B cell (primary cell): Measurements from ENCODE around the gene MAPK1. TPM values are rescaled to one million over a fixed set of nuclear protein-coding genes. Genes with fewer than 3 reads are reported as not detected.

Experiments used
- ATAC-seq: fragments of 200-7000 bp; cut with Tn5 transposase; one replicate; pipeline ENCODE4 v1.10.0; 2021; ENCODE audit warnings: low read depth, mild to moderate bottlenecking, moderate number of reproducible peaks, moderate library complexity
- CTCF ChIA-PET: fragments of 350-600 bp; sonication (Branson Sonifier 250); formaldehyde crosslinking; loops from one replicate; lab custom pipeline; 2021; ENCODE audit warnings: antibody characterized with exemption, inconsistent platforms; lab: Charles Lee
- POLR2A ChIA-PET: fragments of 350-600 bp; sonication (Branson Sonifier 250); formaldehyde crosslinking; loops from one replicate; lab custom pipeline; 2021; ENCODE audit warnings: antibody characterized with exemption; lab: Charles Lee
- DNase-seq: peaks from one replicate; pipeline ENCODE4 v3.0.0; 2013
- H2AFZ ChIP-seq: 2 replicates; pipeline ENCODE4 v1.6.1; 2012; ENCODE audit warnings: mild to moderate bottlenecking, low read depth, low read length; ENCODE audit not compliant: insufficient read depth, poor library complexity, severe bottlenecking
- H3K27ac ChIP-seq, 2 donors: 1 replicate in 1 of 2; 2 replicates in 1 of 2; pipeline ENCODE4 v1.5.1; 2012 to 2013; ENCODE audit warnings: low read length in 2 of 2, mild to moderate bottlenecking in 2 of 2, moderate library complexity in 1 of 2
- H3K27me3 ChIP-seq, 4 experiments: fragments of 200-600 bp in 1 of 4; sonication (generic) in 1 of 4; replicated peaks in 1 of 4; 1 replicate in 2 of 4; 2 replicates in 2 of 4; pipeline versions ENCODE4 v1.6.1 to v1.7.0; 2013 to 2016; ENCODE audit warnings: low read length in 3 of 4, mild to moderate bottlenecking in 2 of 4, mixed read lengths in 1 of 4, moderate library complexity in 1 of 4; ENCODE audit not compliant: insufficient read depth in 4 of 4, control insufficient read depth in 3 of 4; ENCODE audit errors: control extremely low read depth in 1 of 4
- H3K36me3 ChIP-seq, 2 experiments: replicated peaks in 1 of 2; 1 replicate in 1 of 2; 2 replicates in 1 of 2; pipeline versions ENCODE4 v1.6.1 to v1.7.1; 2013; ENCODE audit warnings: low read length in 1 of 2; ENCODE audit not compliant: insufficient read depth in 2 of 2, control insufficient read depth in 1 of 2; ENCODE audit errors: control extremely low read depth in 1 of 2, extremely low read depth in 1 of 2
- H3K4me1 ChIP-seq, 2 donors: fragments of 200-600 bp in 1 of 2; sonication (generic) in 1 of 2; 1 replicate in 1 of 2; 2 replicates in 1 of 2; pipeline versions ENCODE4 v1.5.1 to v1.6.1; 2013 to 2017; ENCODE audit warnings: low read length in 2 of 2; ENCODE audit not compliant: control insufficient read depth in 2 of 2, insufficient read depth in 2 of 2
- H3K4me2 ChIP-seq: replicated peaks from 2 replicates; pipeline ENCODE3; 2012; ENCODE audit warnings: mild to moderate bottlenecking, low read depth, low read length; ENCODE audit not compliant: poor library complexity, severe bottlenecking
- H3K4me3 ChIP-seq, 5 experiments: fragments of 200-600 bp in 1 of 5; sonication (generic) in 1 of 5; 1 replicate in 3 of 5; 2 replicates in 2 of 5; pipeline versions ENCODE4 v1.5.1 to v1.7.0; 2011 to 2016; ENCODE audit warnings: low read length in 4 of 5, mild to moderate bottlenecking in 4 of 5, low read depth in 2 of 5, control low read depth in 1 of 5, moderate library complexity in 1 of 5; ENCODE audit not compliant: insufficient read depth in 1 of 5; ENCODE audit errors: control extremely low read depth in 1 of 5, extremely low read depth in 1 of 5
- H3K79me2 ChIP-seq: fragments of 200-600 bp; sonication (generic); one replicate; pipeline ENCODE4 v1.6.0; 2016; ENCODE audit warnings: low read length; ENCODE audit not compliant: control insufficient read depth, insufficient read depth
- H3K9ac ChIP-seq: fragments of 200-600 bp; sonication (generic); 2 replicates; pipeline ENCODE4 v1.6.1; 2017; ENCODE audit warnings: mild to moderate bottlenecking, low read length, moderate library complexity
- H3K9me3 ChIP-seq, 3 donors: one replicate each; pipeline versions ENCODE4 v1.6.1 to v1.7.1; 2013; ENCODE audit warnings: low read length in 2 of 3; ENCODE audit not compliant: control insufficient read depth in 2 of 3, insufficient read depth in 1 of 3; ENCODE audit errors: control extremely low read depth in 1 of 3
- H4K20me1 ChIP-seq: 2 replicates; pipeline ENCODE4 v1.6.0; 2012; ENCODE audit warnings: mild to moderate bottlenecking, low read length; ENCODE audit not compliant: insufficient read depth, control insufficient read depth, poor library complexity, severe bottlenecking
- H3K27ac Mint-ChIP-seq: one replicate; pipeline ENCODE4 v1.8.0; 2021; ENCODE audit warnings: mixed read lengths
- H3K27me3 Mint-ChIP-seq: one replicate; pipeline ENCODE4 v1.8.0; 2021; ENCODE audit warnings: mixed read lengths
- H3K4me1 Mint-ChIP-seq: one replicate; pipeline ENCODE4 v1.8.0; 2021; ENCODE audit warnings: mixed read lengths
- H3K4me3 Mint-ChIP-seq: one replicate; pipeline ENCODE4 v1.8.0; 2021; ENCODE audit warnings: mixed read lengths
- H3K9me3 Mint-ChIP-seq: one replicate; pipeline ENCODE4 v1.8.0; 2022; ENCODE audit warnings: mixed read lengths; ENCODE audit not compliant: insufficient read depth
- EZH2 ChIP-seq: IDR thresholded peaks from 2 replicates; pipeline ENCODE4 v1.6.1; 2012; ENCODE audit warnings: borderline replicate concordance, low read depth, mild to moderate bottlenecking, moderate library complexity, low read length; ENCODE audit not compliant: insufficient read depth, poor library complexity, severe bottlenecking
- WGBS: methylation state at CpG from one replicate; pipeline ENCODE4 v1.1.5; 2013; ENCODE audit warnings: missing lambda C conversion rate; ENCODE audit not compliant: insufficient coverage; 5-methylcytosine and 5-hydroxymethylcytosine counted together
- intact Hi-C: fragments of 100-400 bp; cut with micrococcal nuclease; formaldehyde crosslinking; loops from one replicate; pipeline ENCODE4 v1.10.0; 2022
- polyA plus RNA-seq: library from polyadenylated mRNA; depleted of rRNA; stranded (reverse); fragments of >200 nt; gene quantifications from 2 replicates; pipeline ENCODE4 v1.2.3, GENCODE V29; 2012
- total RNA-seq, 2 donors: library from RNA; stranded (reverse); fragments of 120-200 nt in 1 of 2; gene quantifications; 1 replicate in 1 of 2; 2 replicates in 1 of 2; pipeline versions ENCODE4 v1.2.3 to v1.2.4, GENCODE V29; 2013 to 2022
- TF ChIP-seq, protein P1 (sequence below): fragments of 200-600 bp; IDR thresholded peaks from one replicate; pipeline ENCODE4 v1.8.0; 2022; ENCODE audit warnings: antibody characterized with exemption, mild to moderate bottlenecking

MAPK1 gene
- total and polyA plus RNA-seq, 2 donors (not counting 1 experiment from before 2014, with no cell fraction given), result 24.0 to 155 TPM

DNA sequence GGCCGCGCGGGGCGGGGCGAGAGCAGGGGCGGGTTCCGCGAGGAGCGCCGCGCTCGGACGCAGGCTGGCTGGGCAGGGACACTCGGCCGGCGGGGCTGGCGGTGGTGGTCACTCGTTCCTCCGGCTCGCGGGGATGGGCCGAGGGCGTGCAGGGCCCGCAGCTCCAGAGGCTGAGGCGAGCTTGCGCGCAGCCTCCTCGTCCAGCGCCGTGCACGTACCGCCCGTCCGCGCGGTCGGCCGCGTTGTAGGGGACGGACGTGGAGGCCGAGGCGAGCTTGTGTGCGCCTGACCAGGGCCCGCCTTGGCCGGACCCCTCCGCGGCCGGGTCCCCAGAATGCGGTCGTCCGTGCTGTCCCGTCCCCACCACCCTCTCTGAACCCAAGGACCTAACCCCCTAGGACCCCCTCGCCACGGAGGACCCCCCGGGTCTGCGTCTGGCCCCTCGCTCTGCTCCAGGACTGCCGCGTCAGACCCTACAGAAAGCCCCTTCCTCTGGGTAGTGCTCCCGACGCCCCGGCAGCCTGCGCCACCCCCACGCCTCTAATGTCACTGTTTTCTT lies 131.3 kb downstream of the MAPK1 start:
- Histone ChIP-seq H3K36me3 (peaks cover 0 to 2% of the 10 kb centered on the region in 2 experiments), H3K9ac (peak overlapping the region; percentile 66), H3K9me3 (no peaks in the 10 kb centered on the region), H3K4me1 (peaks cover 20 to 41% of the 10 kb centered on the region in 2 donors), H3K27ac (no peak overlapping the region), H3K27me3 (no peaks in the 10 kb centered on the region), H3K79me2 (peaks cover 35% of the 10 kb centered on the region), H3K4me3 (peak overlapping the region in 4 of 5 experiments; percentile 35 to 64 (median 62)), H3K4me2 (peak overlapping the region; percentile 89), H4K20me1 (peaks cover 8% of the 10 kb centered on the region), H2AFZ (peak overlapping the region; percentile 82)
- no peak overlapping the region for H3K27ac Mint-ChIP-seq
- TF ChIP-seq, protein P1, sequence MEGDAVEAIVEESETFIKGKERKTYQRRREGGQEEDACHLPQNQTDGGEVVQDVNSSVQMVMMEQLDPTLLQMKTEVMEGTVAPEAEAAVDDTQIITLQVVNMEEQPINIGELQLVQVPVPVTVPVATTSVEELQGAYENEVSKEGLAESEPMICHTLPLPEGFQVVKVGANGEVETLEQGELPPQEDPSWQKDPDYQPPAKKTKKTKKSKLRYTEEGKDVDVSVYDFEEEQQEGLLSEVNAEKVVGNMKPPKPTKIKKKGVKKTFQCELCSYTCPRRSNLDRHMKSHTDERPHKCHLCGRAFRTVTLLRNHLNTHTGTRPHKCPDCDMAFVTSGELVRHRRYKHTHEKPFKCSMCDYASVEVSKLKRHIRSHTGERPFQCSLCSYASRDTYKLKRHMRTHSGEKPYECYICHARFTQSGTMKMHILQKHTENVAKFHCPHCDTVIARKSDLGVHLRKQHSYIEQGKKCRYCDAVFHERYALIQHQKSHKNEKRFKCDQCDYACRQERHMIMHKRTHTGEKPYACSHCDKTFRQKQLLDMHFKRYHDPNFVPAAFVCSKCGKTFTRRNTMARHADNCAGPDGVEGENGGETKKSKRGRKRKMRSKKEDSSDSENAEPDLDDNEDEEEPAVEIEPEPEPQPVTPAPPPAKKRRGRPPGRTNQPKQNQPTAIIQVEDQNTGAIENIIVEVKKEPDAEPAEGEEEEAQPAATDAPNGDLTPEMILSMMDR, result no peak
- no peak for TF ChIP-seq EZH2
- ATAC-seq, result no peak
- peak overlapping the region; percentile 71 for H3K4me3 Mint-ChIP-seq
- POLR2A ChIA-PET, result interaction anchor here (0.6 to 1.3 kb wide), 5 partner anchors 9 to 146 kb away, joined by 3 to 10 read pairs (median 3); no protein-coding TSS in a partner anchor
- H3K9me3 Mint-ChIP-seq, result no peaks in the 10 kb centered on the region
- DNase-seq, result no peak
- WGBS, result 6% methylated on average over 58 of the region's 65 CpGs
- H3K27me3 Mint-ChIP-seq, result no peaks in the 10 kb centered on the region
- peaks cover 35% of the 10 kb centered on the region for H3K4me1 Mint-ChIP-seq
- intact Hi-C loops, result loop anchor here (5.0 kb wide), 1 partner anchor 879 kb away; the partner anchor contains the start of genes PI4KA and SNAP29
- CTCF ChIA-PET, result interaction anchor here (1.0 to 1.4 kb wide), 2 partner anchors 200 to 216 kb away, joined by 3 to 5 read pairs; partner anchors contain the start of gene PPM1F
